Vagina (tissue), 2 donors: Measurements from ENCODE around the gene KIF3A. TPM values are rescaled to one million over a fixed set of nuclear protein-coding genes. Genes with fewer than 3 reads are reported as not detected.

Experiments
- DNase-seq, 2 donors: peaks; one replicate each; pipeline ENCODE4 v3.0.0-alpha.2; 2017; ENCODE audit errors: extremely low spot score in 2 of 2
- H3K27ac ChIP-seq: fragments of 200-600 bp; sonication (generic); one replicate; pipeline ENCODE4 v1.5.1; 2019
- H3K27me3 ChIP-seq: fragments of 200-600 bp; sonication (generic); one replicate; pipeline ENCODE4 v1.5.1; 2019
- H3K36me3 ChIP-seq, 2 donors: fragments of 200-600 bp; sonication (generic); one replicate each; pipeline ENCODE4 v1.5.1; 2017 to 2019
- H3K4me1 ChIP-seq: fragments of 200-600 bp; sonication (generic); one replicate; pipeline ENCODE4 v1.5.1; 2019
- H3K4me3 ChIP-seq, 2 donors: fragments of 200-600 bp; sonication (generic); 1 replicate in 1 of 2; 2 replicates in 1 of 2; pipeline ENCODE4 v1.5.1; 2016 to 2019
- H3K9me3 ChIP-seq: fragments of 200-600 bp; sonication (generic); one replicate; pipeline ENCODE4 v1.5.1; 2019
- POLR2A ChIP-seq, 2 donors: fragments of 450-650 bp; IDR thresholded peaks; one replicate each; pipeline ENCODE4 v1.6.1; 2017; ENCODE audit warnings: antibody characterized with exemption in 2 of 2, mild to moderate bottlenecking in 2 of 2, moderate library complexity in 2 of 2
- POLR2AphosphoS5 ChIP-seq, 2 donors: sonication (generic); formaldehyde crosslinking; IDR thresholded peaks; one replicate each; pipeline ENCODE4 v1.9.0; 2017; ENCODE audit warnings: antibody characterized with exemption in 2 of 2, mild to moderate bottlenecking in 2 of 2, low read depth in 1 of 2; ENCODE audit not compliant: insufficient read depth in 1 of 2
- intact Hi-C: fragments of 100-400 bp; cut with DNase I; formaldehyde crosslinking; loops from one replicate; pipeline ENCODE4 v1.15.1; 2023
- total RNA-seq: library from RNA; depleted of rRNA; stranded (reverse); fragments of >200 nt; gene quantifications from one replicate; pipeline ENCODE4 v1.2.3, GENCODE V29; 2016
- TF ChIP-seq, protein P1 (sequence below), 3 experiments: fragments of 450-650 bp in 2 of 3; fragments of 200-600 bp in 1 of 3; sonication (generic) in 1 of 3; IDR thresholded peaks; one replicate each; pipeline ENCODE4 v1.5.1; 2017 to 2019; ENCODE audit warnings: antibody characterized with exemption in 3 of 3, mild to moderate bottlenecking in 2 of 3, moderate library complexity in 2 of 3

KIF3A gene
- total RNA-seq, 1 donor from 2014 or later: 20.6 TPM

DNA sequence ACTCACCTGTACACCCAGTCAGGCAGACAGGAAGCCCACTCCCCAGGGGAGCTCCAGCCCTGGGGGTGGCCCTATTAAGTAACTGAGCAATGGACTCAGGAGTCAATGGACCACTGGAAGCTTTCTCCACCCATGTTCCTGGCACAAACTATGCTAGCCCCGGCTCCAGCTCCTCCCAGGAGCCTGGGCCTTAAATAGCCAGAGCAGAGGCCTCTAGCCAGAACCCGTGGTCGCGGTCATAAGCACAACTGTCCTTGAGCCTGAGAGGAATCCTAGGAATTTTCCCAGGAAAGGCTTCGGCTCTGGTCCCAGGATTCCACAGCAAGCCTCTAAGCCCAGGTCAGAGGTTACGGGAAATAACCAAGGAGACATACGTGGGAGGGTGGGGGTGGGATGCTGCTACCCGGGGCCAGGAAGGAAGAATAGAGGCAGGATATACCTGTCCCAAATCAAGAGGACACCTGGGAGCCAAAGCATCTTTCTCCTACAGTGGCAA lies 34.2 kb upstream of the KIF3A start:
- Histone ChIP-seq H3K36me3 (no peaks in the 10 kb centered on the region), H3K27me3 (no peaks in the 10 kb centered on the region), H3K27ac (no peak overlapping the region), H3K4me1 (peaks cover 87% of the 10 kb centered on the region), H3K4me3 (no peak overlapping the region), H3K9me3 (no peaks in the 10 kb centered on the region)
- no peak for DNase-seq
- TF ChIP-seq, protein P1, sequence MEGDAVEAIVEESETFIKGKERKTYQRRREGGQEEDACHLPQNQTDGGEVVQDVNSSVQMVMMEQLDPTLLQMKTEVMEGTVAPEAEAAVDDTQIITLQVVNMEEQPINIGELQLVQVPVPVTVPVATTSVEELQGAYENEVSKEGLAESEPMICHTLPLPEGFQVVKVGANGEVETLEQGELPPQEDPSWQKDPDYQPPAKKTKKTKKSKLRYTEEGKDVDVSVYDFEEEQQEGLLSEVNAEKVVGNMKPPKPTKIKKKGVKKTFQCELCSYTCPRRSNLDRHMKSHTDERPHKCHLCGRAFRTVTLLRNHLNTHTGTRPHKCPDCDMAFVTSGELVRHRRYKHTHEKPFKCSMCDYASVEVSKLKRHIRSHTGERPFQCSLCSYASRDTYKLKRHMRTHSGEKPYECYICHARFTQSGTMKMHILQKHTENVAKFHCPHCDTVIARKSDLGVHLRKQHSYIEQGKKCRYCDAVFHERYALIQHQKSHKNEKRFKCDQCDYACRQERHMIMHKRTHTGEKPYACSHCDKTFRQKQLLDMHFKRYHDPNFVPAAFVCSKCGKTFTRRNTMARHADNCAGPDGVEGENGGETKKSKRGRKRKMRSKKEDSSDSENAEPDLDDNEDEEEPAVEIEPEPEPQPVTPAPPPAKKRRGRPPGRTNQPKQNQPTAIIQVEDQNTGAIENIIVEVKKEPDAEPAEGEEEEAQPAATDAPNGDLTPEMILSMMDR (IDR thresholded peaks at IDR 0.05): no peak
- no peak for TF ChIP-seq POLR2AphosphoS5 (IDR thresholded peaks at IDR 0.05; ENCODE audit: insufficient read depth in 1 of 2, low read depth in 1 of 2)
- TF ChIP-seq POLR2A (IDR thresholded peaks at IDR 0.05): no peak
- intact Hi-C loops: no loop called here

DNA sequence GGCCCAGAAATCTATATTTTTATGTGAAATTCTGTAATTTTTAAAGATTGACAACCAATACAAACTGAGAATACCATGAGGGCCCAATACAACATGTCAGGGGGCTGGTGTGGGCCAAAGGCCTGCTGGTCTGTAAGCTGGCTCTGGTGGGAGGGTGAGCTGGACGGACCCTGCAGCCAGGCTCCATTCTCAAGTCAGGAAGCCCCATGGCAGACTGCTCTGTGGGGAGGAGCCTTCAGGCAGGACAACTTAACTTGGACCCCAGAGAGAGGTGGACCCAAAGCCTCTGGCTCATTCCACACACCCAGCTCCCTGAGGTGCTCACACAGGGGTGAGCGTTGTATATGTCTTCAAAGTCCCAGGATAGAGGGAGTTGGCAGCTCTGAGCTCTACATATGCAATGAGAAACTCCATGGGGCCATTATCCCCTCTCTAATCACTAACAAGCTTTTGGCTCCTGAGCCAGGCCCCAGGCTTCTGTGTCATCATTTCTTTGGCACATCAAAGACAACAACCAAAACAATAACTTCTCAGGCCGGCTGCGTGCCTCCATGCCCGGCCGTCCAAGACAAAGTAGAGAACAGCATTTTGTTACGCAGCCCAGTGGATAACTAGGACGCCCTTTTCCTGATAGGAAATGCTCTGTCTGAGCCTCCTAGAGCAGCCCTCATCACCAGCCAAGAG lies 33.3 kb upstream of the KIF3A start:
- Histone ChIP-seq H3K4me1 (peaks cover 86% of the 10 kb centered on the region), H3K36me3 (no peaks in the 10 kb centered on the region), H3K27ac (no peak overlapping the region), H3K4me3 (no peak overlapping the region), H3K9me3 (no peaks in the 10 kb centered on the region), H3K27me3 (no peaks in the 10 kb centered on the region)
- DNase-seq: no peak
- intact Hi-C loops: no loop called here
- TF ChIP-seq POLR2A (IDR thresholded peaks at IDR 0.05): no peak
- TF ChIP-seq, protein P1 (IDR thresholded peaks at IDR 0.05): no peak
- TF ChIP-seq POLR2AphosphoS5 (IDR thresholded peaks at IDR 0.05; ENCODE audit: insufficient read depth in 1 of 2, low read depth in 1 of 2): no peak

DNA sequence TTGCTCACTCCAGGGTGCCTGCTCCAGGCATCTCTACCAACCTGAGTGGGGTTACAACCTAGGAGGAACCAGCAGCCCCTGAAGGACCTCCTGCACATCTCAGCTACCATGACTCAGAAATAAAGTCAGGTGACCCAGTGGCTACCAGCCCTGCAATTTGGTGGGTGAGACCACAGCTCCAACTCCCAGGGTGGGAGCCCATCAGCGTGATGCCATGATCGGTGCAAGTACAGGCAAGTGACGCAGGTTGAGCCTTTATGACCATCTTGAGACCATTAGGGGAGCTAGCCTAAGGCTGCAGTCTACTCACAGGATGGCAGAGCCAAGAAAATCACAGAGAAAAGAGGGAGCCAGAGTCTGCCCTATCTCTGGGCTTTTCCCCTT lies 31.1 kb upstream of the KIF3A start:
- Histone ChIP-seq H3K27me3 (no peaks in the 10 kb centered on the region), H3K36me3 (peaks cover 0 to 16% of the 10 kb centered on the region in 2 donors), H3K4me1 (peaks cover 71% of the 10 kb centered on the region), H3K4me3 (no peak overlapping the region), H3K27ac (peak overlapping the region; percentile 61), H3K9me3 (no peaks in the 10 kb centered on the region)
- intact Hi-C loops: no loop called here
- DNase-seq: no peak
- TF ChIP-seq POLR2AphosphoS5 (IDR thresholded peaks at IDR 0.05; ENCODE audit: insufficient read depth in 1 of 2, low read depth in 1 of 2) (no peak), POLR2A (IDR thresholded peaks at IDR 0.05) (no peak)
- TF ChIP-seq, protein P1 (IDR thresholded peaks at IDR 0.05): no peak

DNA sequence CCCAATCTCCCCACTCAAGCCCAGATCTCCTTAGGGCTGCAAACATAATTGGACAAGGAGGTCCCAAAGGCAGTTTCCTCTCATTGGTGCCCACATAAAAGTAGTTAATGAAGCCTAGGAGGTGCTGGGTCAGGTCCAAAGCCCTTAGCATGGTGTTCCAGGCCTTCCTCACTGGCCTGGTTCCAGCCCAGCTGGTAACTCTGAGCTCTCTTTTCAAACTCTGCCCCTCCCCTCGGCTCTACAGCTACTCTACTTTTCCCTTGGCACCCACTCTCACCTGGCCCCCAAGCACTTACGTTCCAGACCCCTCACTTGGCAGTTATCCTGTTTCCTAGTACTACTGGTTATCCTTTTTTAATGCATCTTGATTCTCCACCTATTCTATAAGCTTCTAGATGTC lies 29.8 kb upstream of the KIF3A start:
- H3K4me1 ChIP-seq: peaks cover 59% of the 10 kb centered on the region
- no peaks in the 10 kb centered on the region for H3K27me3 ChIP-seq
- H3K9me3 ChIP-seq: no peaks in the 10 kb centered on the region
- peaks cover 0 to 19% of the 10 kb centered on the region in 2 donors for H3K36me3 ChIP-seq
- TF ChIP-seq POLR2A (IDR thresholded peaks at IDR 0.05) (no peak), POLR2AphosphoS5 (IDR thresholded peaks at IDR 0.05; ENCODE audit: insufficient read depth in 1 of 2, low read depth in 1 of 2) (no peak)
- TF ChIP-seq, protein P1 (IDR thresholded peaks at IDR 0.05): no peak
- intact Hi-C loops: no loop called here
- no peak for DNase-seq
- no peak overlapping the region for H3K4me3 ChIP-seq
- peak overlapping the region; percentile 20 for H3K27ac ChIP-seq

DNA sequence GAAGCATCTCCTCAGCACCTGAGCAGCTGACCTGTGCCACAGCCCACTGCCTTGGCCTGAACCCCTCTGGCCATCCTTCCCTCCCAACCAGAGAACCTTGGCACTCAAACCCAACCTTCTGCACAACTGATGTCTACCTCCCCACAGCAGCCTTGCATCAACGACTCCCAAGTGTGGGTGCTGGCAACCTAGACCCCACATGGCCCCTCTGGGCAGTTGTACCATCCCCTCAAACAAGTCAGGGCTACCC lies 29.4 kb upstream of the KIF3A start:
- Histone ChIP-seq H3K9me3 (no peaks in the 10 kb centered on the region), H3K4me1 (peaks cover 57% of the 10 kb centered on the region), H3K27me3 (no peaks in the 10 kb centered on the region), H3K27ac (no peak overlapping the region), H3K4me3 (no peak overlapping the region), H3K36me3 (peaks cover 0 to 19% of the 10 kb centered on the region in 2 donors)
- no peak for TF ChIP-seq POLR2A (IDR thresholded peaks at IDR 0.05)
- TF ChIP-seq, protein P1 (IDR thresholded peaks at IDR 0.05): no peak
- DNase-seq: no peak
- intact Hi-C loops: no loop called here
